ENCODE results near the gene PLD5.
"Not testable (repeated sequence)": the region's sequence is repeated elsewhere in the genome, so short reads cannot be mapped to it uniquely, and the experiment has no call there.

DNA sequence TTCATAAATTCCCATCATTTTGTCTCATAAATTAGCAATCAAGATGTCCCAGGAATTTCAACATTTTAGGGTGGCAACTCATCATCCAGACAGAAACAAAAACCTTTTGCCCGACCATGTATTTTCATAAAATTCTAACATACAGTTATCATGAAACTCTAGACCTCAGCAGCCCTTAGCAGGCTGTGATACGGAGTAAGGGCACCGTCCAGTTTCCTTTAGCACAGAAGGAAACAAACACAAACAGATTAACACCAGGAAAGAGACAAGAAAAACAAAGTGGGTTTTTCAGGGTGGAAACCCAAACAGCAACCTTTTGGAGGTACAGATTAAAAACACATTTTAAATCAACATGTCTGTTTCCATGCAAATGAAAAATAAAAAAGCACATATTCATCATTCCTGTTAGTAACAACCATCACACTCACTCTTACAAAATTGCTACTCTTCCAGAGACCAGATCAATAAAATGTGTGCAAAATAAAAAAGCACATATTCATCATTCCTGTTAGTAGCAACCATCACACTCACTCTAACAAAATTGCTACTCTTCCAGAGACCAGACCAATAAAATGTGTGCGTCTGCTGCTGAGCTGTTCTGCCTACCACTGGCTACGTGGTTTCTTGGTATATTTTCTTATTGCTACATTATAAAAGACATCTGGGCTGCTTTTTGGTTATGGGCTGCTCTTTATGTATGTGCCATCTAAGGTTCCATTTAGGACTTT is 241.6 kb downstream of the PLD5 start:
- not testable (repeated sequence) for TF ChIP-seq POLR2A (IDR thresholded peaks at IDR 0.05; ENCODE audit: low read depth, low read length); POLR2AphosphoS5 (IDR thresholded peaks at IDR 0.05; ENCODE audit: low read depth, low read length); TAF1 (IDR thresholded peaks at IDR 0.05; ENCODE audit: low read depth, low read length); POU2F2 (IDR thresholded peaks at IDR 0.05; ENCODE audit: low read depth, low read length); SPI1 (IDR thresholded peaks at IDR 0.05; ENCODE audit: low read depth, low read length); PAX5 (IDR thresholded peaks at IDR 0.05; ENCODE audit: insufficient read depth, low read length, severe bottlenecking)

Measured in GM12891 (cell line).